ENCODE data around the gene RPL10. TPM values are rescaled to one million over a fixed set of nuclear protein-coding genes. Genes with fewer than 3 reads are reported as not detected.

RPL10 gene
- polyA plus RNA-seq, 5 donors: 4,389 to 5,989 (median 4,777) TPM

GRCh38 chrX:154441984-154442707 lies 44.0 kb downstream of the RPL10 start:
- DNase-seq: no peak

GRCh38 chrX:154443479-154443910 lies 45.3 kb downstream of the RPL10 start:
- DNase-seq: no peak

DNA sequence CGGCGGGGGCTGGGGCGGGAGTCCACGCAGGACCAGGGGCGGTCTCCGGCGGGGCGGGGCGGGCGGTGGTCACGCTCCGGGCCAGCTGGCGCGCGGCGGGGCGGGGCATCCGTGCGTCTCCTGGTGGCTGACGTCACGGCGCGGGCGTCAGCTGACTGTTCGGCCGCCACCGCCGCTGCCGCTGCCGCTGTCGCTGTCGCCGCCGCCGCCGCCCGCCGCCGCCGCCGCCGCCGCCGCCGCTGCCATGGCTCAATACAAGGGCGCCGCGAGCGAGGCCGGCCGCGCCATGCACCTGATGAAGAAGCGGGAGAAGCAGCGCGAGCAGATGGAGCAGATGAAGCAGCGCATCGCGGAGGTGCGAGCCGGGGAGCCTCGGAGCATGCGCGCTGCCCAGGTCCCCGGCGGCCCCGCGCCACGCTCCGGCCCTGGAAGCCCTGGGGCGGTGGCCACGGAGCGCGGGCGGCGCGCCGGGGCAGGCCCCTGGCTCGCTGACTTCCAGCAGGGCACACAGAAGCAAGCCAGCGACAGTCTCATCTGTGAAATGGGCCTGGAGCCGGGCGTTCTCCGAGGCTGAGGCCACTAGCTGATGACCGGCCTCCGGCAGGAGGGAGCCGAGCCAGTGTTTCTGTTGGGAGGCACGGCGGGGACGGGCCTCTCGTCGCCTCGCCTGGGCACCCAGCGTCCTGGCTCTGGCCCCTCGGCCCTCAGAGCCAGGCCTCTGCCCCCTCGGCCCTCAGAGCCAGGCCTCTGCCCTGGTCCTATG lies 46.0 kb downstream of the RPL10 start, which contains the start of gene FAM50A:
Gene FAM50A, plus strand, starts transcription at position 150 of the 763 bp plus-strand sequence. Its CDS starts 95 bp downstream, at position 245.
- DNase-seq: peak; percentile 40 to 52

- DNase-seq: no peak
These were observed 46.6 kb downstream of the RPL10 start for GRCh38 chrX:154444755-154445246.

- no peak for DNase-seq
These were observed 47.6 kb downstream of the RPL10 start for GRCh38 chrX:154445776-154446175.

DNA sequence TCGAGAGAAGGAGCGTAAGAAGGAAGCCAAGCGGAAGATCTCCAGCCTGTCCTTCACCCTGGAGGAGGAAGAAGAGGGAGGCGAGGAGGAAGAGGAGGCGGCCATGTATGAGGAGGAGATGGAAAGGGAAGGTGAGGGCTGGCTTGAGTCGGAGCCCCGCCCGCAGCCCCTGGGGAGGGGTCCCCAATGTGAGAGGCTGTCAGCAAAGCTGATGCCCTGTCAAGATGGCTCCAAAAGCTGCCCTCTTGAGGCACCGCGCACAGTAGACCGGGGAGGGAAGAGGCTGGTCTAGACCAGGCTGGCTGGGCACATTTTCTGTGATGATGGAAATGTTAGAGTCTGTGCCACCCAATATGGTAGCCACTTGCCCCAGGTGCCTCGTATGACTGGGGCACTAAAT lies 48.3 kb downstream of the RPL10 start:
- DNase-seq: no peak

- no peak for DNase-seq
These were observed 50.3 kb downstream of the RPL10 start for GRCh38 chrX:154448484-154448883.

DNA sequence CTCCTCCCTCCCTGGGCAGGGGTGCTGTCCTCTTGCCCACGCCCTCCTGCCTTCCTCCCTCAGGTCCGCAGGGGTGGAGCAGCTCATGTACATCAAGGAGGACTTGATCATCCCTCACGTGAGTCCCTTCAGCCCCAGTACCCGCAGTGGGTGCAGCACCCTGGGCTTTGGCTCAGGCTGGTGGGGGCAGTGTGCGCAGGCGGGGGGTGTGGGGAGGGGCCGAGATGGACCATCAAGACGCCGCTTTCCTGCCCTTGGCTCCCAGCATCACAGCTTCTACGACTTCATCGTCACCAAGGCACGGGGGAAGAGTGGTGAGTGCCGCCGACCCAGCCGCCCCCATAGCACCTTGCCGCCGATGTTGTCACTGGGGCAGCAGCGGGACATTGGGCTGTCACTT lies 51.4 kb downstream of the RPL10 start:
- DNase-seq: no peak

DNA sequence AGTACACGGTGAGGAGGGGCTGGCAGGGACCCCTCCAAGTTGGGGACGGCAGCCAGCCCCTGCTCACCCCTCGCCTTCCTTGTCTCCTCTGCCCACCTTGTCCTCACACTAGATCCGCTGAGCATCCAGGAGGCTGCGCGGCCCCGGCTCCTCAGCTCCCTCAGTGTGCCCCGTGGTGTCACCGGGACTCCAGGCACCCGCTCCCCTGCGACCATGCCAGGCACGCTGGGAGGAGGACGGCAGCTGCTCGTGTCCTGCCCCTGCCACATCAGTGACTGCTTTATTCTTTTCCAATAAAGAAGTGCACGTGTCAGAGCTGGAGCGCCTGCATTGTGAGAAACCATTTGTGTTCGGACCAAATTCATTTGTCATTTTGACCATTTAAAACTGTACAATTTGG lies 52.1 kb downstream of the RPL10 start:
- no peak for DNase-seq

Other genes starting within 250 kb of the RPL10 start
- not detected for gene OPN1MW, start 215.8 kb upstream of the RPL10 start, polyA plus RNA-seq (ENCODE audit: insufficient read depth in 1 of 5, insufficient read length in 5 of 5, low replicate concordance in 1 of 5)
- not detected for gene OPN1MW2, start 178.6 kb upstream of the RPL10 start, polyA plus RNA-seq (ENCODE audit: insufficient read depth in 1 of 5, insufficient read length in 5 of 5, low replicate concordance in 1 of 5)
- gene OPN1MW3, start 140.8 kb upstream of the RPL10 start, polyA plus RNA-seq (ENCODE audit: insufficient read depth in 1 of 5, insufficient read length in 5 of 5, low replicate concordance in 1 of 5): not detected
- gene TEX28, start 103.3 kb upstream of the RPL10 start, polyA plus RNA-seq (ENCODE audit: insufficient read depth in 1 of 5, insufficient read length in 5 of 5, low replicate concordance in 1 of 5): not detected
- under 1 TPM; 0.28 to 0.37 (median 0.30) TPM for gene TKTL1, start 102.6 kb upstream of the RPL10 start, polyA plus RNA-seq (ENCODE audit: insufficient read depth in 1 of 5, insufficient read length in 5 of 5, low replicate concordance in 1 of 5)
- gene FLNA, start 23.7 kb upstream of the RPL10 start, polyA plus RNA-seq (ENCODE audit: insufficient read depth in 1 of 5, insufficient read length in 5 of 5, low replicate concordance in 1 of 5): 100 to 1,000 TPM; 349 to 757 (median 422) TPM
- 10 to 100 TPM; 52.8 to 84.2 (median 63.9) TPM for gene EMD, start 19.1 kb upstream of the RPL10 start, polyA plus RNA-seq (ENCODE audit: insufficient read depth in 1 of 5, insufficient read length in 5 of 5, low replicate concordance in 1 of 5)
- gene DNASE1L1, start 10.9 kb downstream of the RPL10 start, polyA plus RNA-seq (ENCODE audit: insufficient read depth in 1 of 5, insufficient read length in 5 of 5, low replicate concordance in 1 of 5): 10 to 100 TPM in 4 of 5 donors, 1 to 10 TPM in 1; 9.3 to 12.4 (median 10.5) TPM
- 10 to 100 TPM; 31.1 to 44.8 (median 37.6) TPM for gene TAFAZZIN, start 13.2 kb downstream of the RPL10 start, polyA plus RNA-seq (ENCODE audit: insufficient read depth in 1 of 5, insufficient read length in 5 of 5, low replicate concordance in 1 of 5)
- gene ATP6AP1, start 30.3 kb downstream of the RPL10 start, polyA plus RNA-seq (ENCODE audit: insufficient read depth in 1 of 5, insufficient read length in 5 of 5, low replicate concordance in 1 of 5): 100 to 1,000 TPM in 2 of 5 donors, 10 to 100 TPM in 3; 79.5 to 109 (median 96.3) TPM
- gene GDI1, start 38.8 kb downstream of the RPL10 start, polyA plus RNA-seq (ENCODE audit: insufficient read depth in 1 of 5, insufficient read length in 5 of 5, low replicate concordance in 1 of 5): 100 to 1,000 TPM; 108 to 164 (median 142) TPM
- 10 to 100 TPM; 37.0 to 58.6 (median 48.1) TPM for gene FAM50A, start 45.8 kb downstream of the RPL10 start, polyA plus RNA-seq (ENCODE audit: insufficient read depth in 1 of 5, insufficient read length in 5 of 5, low replicate concordance in 1 of 5)
- 10 to 100 TPM; 54.4 to 79.2 (median 63.2) TPM for gene PLXNA3, start 59.9 kb downstream of the RPL10 start, polyA plus RNA-seq (ENCODE audit: insufficient read depth in 1 of 5, insufficient read length in 5 of 5, low replicate concordance in 1 of 5)
- gene LAGE3, start 80.9 kb downstream of the RPL10 start, polyA plus RNA-seq (ENCODE audit: insufficient read depth in 1 of 5, insufficient read length in 5 of 5, low replicate concordance in 1 of 5): 10 to 100 TPM; 12.4 to 33.4 (median 17.1) TPM
- gene UBL4A, start 88.2 kb downstream of the RPL10 start, polyA plus RNA-seq (ENCODE audit: insufficient read depth in 1 of 5, insufficient read length in 5 of 5, low replicate concordance in 1 of 5): 10 to 100 TPM; 22.6 to 38.0 (median 28.8) TPM
- 10 to 100 TPM; 13.6 to 24.7 (median 16.8) TPM for gene SLC10A3, start 92.3 kb downstream of the RPL10 start, polyA plus RNA-seq (ENCODE audit: insufficient read depth in 1 of 5, insufficient read length in 5 of 5, low replicate concordance in 1 of 5)
- gene FAM3A, start 117.9 kb downstream of the RPL10 start, polyA plus RNA-seq (ENCODE audit: insufficient read depth in 1 of 5, insufficient read length in 5 of 5, low replicate concordance in 1 of 5): 10 to 100 TPM; 24.9 to 49.3 (median 35.7) TPM
- gene G6PD, start 148.5 kb downstream of the RPL10 start, polyA plus RNA-seq (ENCODE audit: insufficient read depth in 1 of 5, insufficient read length in 5 of 5, low replicate concordance in 1 of 5): 10 to 100 TPM; 30.3 to 49.3 (median 39.8) TPM
- 10 to 100 TPM; 14.0 to 18.5 (median 16.7) TPM for gene IKBKG, start 149.2 kb downstream of the RPL10 start, polyA plus RNA-seq (ENCODE audit: insufficient read depth in 1 of 5, insufficient read length in 5 of 5, low replicate concordance in 1 of 5)
- not detected for gene CTAG1A, start 186.8 kb downstream of the RPL10 start, polyA plus RNA-seq (ENCODE audit: insufficient read depth in 1 of 5, insufficient read length in 5 of 5, low replicate concordance in 1 of 5)
- gene CTAG1B, start 220.9 kb downstream of the RPL10 start, polyA plus RNA-seq (ENCODE audit: insufficient read depth in 1 of 5, insufficient read length in 5 of 5, low replicate concordance in 1 of 5): not detected